Measurements from ENCODE around the gene MME.

GRCh38 chr3:155079746-155080487, at the start of gene MME:
- TF ChIP-seq CTCF (IDR thresholded peaks at IDR 0.05; ENCODE audit: insufficient read depth, low read depth, low read length) = no peak
- TF ChIP-seq EZH2 (IDR thresholded peaks at IDR 0.05; ENCODE audit: insufficient read depth, low read length) = no peak

All from astrocyte (in vitro differentiated cells and primary cell).